ENCODE measurements around the gene NUDT8.
"Not testable (repeated sequence)": the region's sequence is repeated elsewhere in the genome, so short reads cannot be mapped to it uniquely, and the experiment has no call there.

Gene NUDT8

GRCh38 chr11:67601098-67601497 lies 28.6 kb downstream of the NUDT8 start:
- TF ChIP-seq, protein P1, sequence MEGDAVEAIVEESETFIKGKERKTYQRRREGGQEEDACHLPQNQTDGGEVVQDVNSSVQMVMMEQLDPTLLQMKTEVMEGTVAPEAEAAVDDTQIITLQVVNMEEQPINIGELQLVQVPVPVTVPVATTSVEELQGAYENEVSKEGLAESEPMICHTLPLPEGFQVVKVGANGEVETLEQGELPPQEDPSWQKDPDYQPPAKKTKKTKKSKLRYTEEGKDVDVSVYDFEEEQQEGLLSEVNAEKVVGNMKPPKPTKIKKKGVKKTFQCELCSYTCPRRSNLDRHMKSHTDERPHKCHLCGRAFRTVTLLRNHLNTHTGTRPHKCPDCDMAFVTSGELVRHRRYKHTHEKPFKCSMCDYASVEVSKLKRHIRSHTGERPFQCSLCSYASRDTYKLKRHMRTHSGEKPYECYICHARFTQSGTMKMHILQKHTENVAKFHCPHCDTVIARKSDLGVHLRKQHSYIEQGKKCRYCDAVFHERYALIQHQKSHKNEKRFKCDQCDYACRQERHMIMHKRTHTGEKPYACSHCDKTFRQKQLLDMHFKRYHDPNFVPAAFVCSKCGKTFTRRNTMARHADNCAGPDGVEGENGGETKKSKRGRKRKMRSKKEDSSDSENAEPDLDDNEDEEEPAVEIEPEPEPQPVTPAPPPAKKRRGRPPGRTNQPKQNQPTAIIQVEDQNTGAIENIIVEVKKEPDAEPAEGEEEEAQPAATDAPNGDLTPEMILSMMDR (IDR thresholded peaks at IDR 0.05; ENCODE audit: low read depth, low read length), result no peak
- Histone ChIP-seq H3K4me3 (ENCODE audit: low read depth, low read length) (no peak overlapping the region), H3K9me3 (0 out of 2 replicates have a peak, but pooled peaks cover 3% of the 10 kb centered on the region), H3K4me1 (no peaks in the 10 kb centered on the region), H3K27me3 (peaks cover 15% of the 10 kb centered on the region), H3K36me3 (no peaks in the 10 kb centered on the region)
- no peak for DNase-seq

DNA sequence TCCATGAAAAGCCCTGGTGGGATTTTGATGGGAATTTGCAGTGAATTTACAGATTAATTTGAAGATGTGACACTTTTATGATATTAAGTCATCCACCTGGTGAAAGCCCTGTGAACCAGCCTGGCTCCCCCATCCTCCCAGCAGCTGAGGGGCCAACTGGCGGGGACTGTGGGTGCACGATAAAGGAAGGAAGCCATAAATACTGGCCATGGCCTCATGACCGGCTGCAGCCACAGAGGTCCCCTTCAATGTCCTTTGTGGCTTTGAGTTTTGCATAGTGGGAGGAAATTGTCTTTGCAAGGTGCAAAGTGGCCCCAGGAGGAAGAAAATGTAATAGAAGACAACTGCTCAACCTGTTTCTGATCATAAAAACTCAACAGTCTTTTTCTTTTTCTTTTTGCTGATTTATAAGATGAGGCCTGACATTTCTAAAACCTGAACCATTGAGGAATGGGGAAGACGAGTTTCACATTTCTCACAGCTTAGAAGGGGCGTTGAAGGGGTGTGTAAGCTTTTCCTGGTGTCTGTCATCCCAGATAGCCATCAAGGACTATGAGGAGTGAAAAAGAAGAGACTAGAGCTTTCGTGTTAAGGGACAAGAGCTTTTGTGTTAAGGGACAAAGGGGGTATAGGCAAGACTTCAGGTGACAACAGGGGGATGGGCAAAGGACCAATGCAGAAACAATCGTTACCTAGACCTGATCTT lies 29.3 kb downstream of the NUDT8 start:
- DNase-seq, result no peak
- TF ChIP-seq, protein P1 (IDR thresholded peaks at IDR 0.05; ENCODE audit: low read depth, low read length), result no peak
- 0 out of 2 replicates have a peak, but pooled peaks cover 3% of the 10 kb centered on the region for H3K9me3 ChIP-seq
- peaks cover 15% of the 10 kb centered on the region for H3K27me3 ChIP-seq
- H3K4me1 ChIP-seq, result no peaks in the 10 kb centered on the region
- H3K4me3 ChIP-seq (ENCODE audit: low read depth, low read length), result no peak overlapping the region
- H3K36me3 ChIP-seq, result no peaks in the 10 kb centered on the region

GRCh38 chr11:67599149-67599548 lies 30.6 kb downstream of the NUDT8 start:
- no peak overlapping the region for H3K4me3 ChIP-seq (ENCODE audit: low read depth, low read length)
- no peak for DNase-seq
- no peaks in the 10 kb centered on the region for H3K4me1 ChIP-seq
- no peaks in the 10 kb centered on the region for H3K36me3 ChIP-seq
- H3K27me3 ChIP-seq, result peaks cover 15% of the 10 kb centered on the region
- 0 out of 2 replicates have a peak, but pooled peaks cover 3% of the 10 kb centered on the region for H3K9me3 ChIP-seq
- TF ChIP-seq, protein P1 (IDR thresholded peaks at IDR 0.05; ENCODE audit: low read depth, low read length), result no peak

- not testable (repeated sequence) for H3K36me3 ChIP-seq; H3K4me1 ChIP-seq; H3K4me3 ChIP-seq (ENCODE audit: low read depth, low read length); H3K9me3 ChIP-seq; DNase-seq
- H3K27me3 ChIP-seq, result peaks cover 15% of the 10 kb centered on the region
Measured at GRCh38 chr11:67597963-67598362, 31.8 kb downstream of the NUDT8 start.

- H3K4me3 ChIP-seq (ENCODE audit: low read depth, low read length); H3K36me3 ChIP-seq; DNase-seq; H3K4me1 ChIP-seq; H3K9me3 ChIP-seq: not testable (repeated sequence)
- H3K27me3 ChIP-seq, result peaks cover 15% of the 10 kb centered on the region
Measured at GRCh38 chr11:67597458-67597857, 32.3 kb downstream of the NUDT8 start.

DNA sequence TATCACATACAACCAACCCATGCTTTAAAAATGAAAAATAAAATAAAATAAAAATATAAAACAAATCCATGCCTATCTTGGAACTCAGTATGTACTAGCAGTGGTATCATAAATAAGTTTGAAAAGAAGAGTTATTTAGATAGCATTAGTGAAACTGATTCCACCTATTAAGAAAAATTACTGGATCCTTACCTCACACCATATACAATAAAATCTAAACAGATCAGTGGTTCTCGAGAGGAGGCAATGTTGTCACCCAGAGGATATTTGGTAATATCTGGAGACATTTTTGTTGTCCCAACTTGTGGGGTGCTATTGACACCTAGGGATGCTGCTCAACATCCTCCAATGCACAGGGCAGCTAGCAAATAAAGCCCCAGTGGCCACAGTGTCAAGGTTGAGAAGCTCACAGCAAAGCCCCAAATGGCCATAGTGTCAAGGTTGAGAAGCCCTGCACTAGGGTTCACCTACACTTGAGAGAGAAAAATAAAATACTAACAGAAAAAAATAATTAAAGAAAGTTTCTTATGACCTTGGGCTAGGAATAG lies 32.9 kb downstream of the NUDT8 start:
- Histone ChIP-seq H3K36me3 (no peaks in the 10 kb centered on the region), H3K4me3 (ENCODE audit: low read depth, low read length) (no peak overlapping the region), H3K9me3 (0 out of 2 replicates have a peak, but pooled peaks cover 3% of the 10 kb centered on the region), H3K4me1 (no peaks in the 10 kb centered on the region), H3K27me3 (peaks cover 15% of the 10 kb centered on the region)
- TF ChIP-seq, protein P1 (IDR thresholded peaks at IDR 0.05; ENCODE audit: low read depth, low read length), result no peak
- DNase-seq, result no peak

DNA sequence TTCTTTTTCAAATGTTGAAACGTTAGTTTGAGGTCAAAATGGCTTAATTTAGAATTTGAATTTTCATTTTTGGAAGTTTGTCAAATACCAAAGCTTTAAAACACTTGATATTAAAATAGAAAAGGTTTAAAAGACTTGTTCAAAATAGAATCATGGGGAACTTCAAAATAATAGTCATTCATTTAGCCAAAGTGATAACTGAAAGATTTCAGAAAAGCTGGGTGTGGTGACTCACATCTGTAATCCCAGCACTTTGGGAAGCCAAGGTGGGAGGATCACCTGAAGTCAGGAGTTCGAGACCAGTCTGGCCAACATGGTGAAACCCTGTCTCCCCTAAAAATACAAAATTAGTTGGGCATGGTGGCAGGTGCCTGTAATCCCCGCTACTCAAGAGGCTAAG lies 35.3 kb downstream of the NUDT8 start:
- Histone ChIP-seq H3K36me3 (no peaks in the 10 kb centered on the region), H3K9me3 (0 out of 2 replicates have a peak, but pooled peaks cover 3% of the 10 kb centered on the region), H3K4me3 (ENCODE audit: low read depth, low read length) (no peak overlapping the region), H3K27me3 (peaks cover 6% of the 10 kb centered on the region; the same call in 1 of the 2 replicates), H3K4me1 (no peaks in the 10 kb centered on the region)
- DNase-seq, result no peak
- TF ChIP-seq, protein P1 (IDR thresholded peaks at IDR 0.05; ENCODE audit: low read depth, low read length), result no peak
